ENCODE data around the gene OR52N4.

The OR52N4 gene

DNA sequence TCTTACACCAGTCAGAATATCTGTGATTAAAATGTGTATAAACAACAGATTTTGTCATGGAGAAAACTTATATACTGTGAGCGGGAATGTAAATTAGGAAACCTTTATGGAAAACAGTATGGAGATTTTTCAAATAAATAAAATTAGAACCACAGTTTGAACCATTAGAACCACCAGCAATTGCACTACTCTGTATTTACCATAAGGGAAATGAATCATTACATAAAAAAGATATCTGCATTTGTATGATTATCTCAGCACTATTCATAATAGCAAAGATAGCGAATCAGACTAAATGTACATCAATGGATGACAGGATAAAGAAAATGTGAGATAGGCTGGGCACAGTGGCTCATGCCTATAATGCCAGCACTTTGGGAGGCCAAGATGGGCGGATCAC lies 7.4 kb upstream of the OR52N4 start:
- no peak for TF ChIP-seq JUND (IDR thresholded peaks at IDR 0.05; ENCODE audit: low read depth)
- in situ Hi-C loops (cut with HindIII; ENCODE audit: low pct_unique_long_range_greater_than_20kb, low sequenced_read_pairs): no loop called here

DNA sequence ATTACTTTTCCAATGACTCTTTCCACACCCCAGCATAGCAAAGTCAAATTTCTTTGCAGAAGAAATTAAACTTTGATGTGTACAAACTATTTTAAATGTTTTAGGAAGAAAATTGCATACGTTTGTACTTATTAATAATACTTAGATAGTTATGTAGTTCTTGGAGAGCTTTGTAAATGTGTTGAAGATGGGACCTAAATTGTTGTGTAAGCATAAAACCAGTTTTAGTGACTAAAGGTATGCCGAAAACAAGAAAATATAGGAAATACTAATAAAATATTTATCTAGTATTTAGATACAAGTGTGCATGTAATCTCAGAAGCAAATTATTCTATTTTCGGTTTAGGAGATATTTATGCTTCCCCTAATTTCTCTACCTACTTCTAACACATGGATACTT lies 4.2 kb upstream of the OR52N4 start:
- in situ Hi-C loops (cut with HindIII; ENCODE audit: low pct_unique_long_range_greater_than_20kb, low sequenced_read_pairs): no loop called here
- TF ChIP-seq JUND (IDR thresholded peaks at IDR 0.05; ENCODE audit: low read depth): no peak
- no peak for DNase-seq (ENCODE audit: low read depth in 1 of 2, low spot score in 1 of 2)

More for the DNA sequence above, 7.4 kb upstream of the OR52N4 start:
- no peak for DNase-seq (ENCODE audit: low read depth in 1 of 2, low spot score in 1 of 2)

DNA sequence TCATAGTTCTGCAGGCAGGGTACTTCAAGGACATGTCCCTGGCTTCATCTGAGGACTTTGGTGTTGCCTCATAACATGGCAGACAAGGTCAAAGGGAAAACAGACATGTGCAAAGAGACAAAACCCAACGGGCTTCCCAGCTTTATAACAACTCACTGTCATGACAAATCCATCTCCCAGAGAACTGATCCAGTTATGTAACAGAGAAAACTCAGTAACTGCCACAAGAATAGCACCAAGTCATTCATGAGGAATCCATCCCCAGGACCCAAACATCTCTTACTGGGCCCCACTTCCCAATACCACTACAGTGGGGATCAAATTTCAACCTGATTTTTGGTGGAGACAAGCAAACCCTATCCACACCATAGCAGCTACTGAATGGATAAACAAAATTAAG lies 13.0 kb downstream of the OR52N4 start:
- DNase-seq (ENCODE audit: low read depth in 1 of 2, low spot score in 1 of 2): no peak
- TF ChIP-seq JUND (IDR thresholded peaks at IDR 0.05; ENCODE audit: low read depth): no peak
- in situ Hi-C loops (cut with HindIII; ENCODE audit: low pct_unique_long_range_greater_than_20kb, low sequenced_read_pairs): no loop called here

DNA sequence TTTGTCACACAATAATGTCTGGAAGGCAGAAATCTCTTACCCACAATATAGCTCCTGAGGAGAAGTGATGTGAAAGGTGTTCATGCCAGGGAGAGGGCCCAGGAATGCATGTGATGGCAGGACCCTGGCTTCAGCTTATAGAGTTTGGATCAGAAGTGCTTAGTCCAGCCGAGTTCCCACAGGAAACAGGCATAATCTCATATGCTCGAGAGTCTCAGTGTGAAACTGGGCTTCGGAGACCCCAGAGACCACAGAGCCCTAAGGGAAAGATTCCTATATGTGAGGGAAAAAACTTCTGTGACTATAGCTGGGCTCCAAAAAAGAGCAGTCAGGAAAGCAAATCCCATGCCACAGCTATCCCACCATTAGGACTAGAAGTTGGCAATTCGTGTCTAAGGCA lies 29.2 kb downstream of the OR52N4 start, which contains the start of gene OR52N5:
Gene OR52N5 (minus strand): TSS at position 101 of the 400 bp plus-strand sequence. CDS start 4,721 bp downstream, outside the sequence.
- no peak for DNase-seq (ENCODE audit: low read depth in 1 of 2, low spot score in 1 of 2)
- in situ Hi-C loops (cut with HindIII; ENCODE audit: low pct_unique_long_range_greater_than_20kb, low sequenced_read_pairs): no loop called here
- TF ChIP-seq JUND (IDR thresholded peaks at IDR 0.05; ENCODE audit: low read depth): no peak

DNA sequence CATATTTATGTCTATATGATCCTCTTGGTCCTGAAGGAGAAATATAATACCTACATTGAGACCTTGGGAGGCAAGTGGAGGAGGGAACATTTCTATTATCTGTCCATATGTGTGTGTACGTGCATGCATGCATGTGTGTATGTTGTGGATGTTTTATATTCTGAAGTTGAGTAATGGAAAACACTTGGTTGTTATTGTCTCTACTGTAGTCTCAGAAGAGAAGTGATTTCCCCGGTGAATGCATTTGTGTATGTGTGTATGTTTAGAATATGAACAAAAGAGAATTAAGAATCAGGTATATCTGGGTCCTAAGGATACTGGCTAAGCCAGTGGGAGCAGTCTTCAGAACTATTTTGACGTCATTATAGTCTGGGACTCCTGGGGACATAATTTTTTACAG lies 37.1 kb downstream of the OR52N4 start, which contains the start of gene OR52N1:
Gene OR52N1 (minus strand): TSS at position 101 of the 400 bp plus-strand sequence. CDS start 2,449 bp downstream, outside the sequence.
- TF ChIP-seq JUND (IDR thresholded peaks at IDR 0.05; ENCODE audit: low read depth): no peak
- DNase-seq (ENCODE audit: low read depth in 1 of 2, low spot score in 1 of 2): no peak
- in situ Hi-C loops (cut with HindIII; ENCODE audit: low pct_unique_long_range_greater_than_20kb, low sequenced_read_pairs): no loop called here

DNA sequence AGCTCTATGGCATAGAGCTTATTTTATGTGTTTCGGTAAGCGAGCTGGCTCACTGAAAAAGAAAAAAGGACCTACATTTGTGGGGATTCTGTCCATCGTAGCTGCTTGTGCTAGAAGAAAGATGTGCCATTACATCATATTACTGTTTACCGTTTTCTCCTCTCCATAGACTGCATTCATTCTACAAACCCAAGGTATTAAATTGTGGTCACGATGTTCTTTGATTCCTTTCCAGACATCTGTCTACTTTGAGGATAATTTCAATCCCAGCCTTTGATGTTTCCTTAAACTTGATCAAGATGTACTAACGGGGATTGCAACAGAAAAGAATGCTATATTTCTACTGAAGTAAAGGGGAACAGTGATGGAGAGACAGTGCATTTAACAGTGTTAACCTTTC lies 42.5 kb downstream of the OR52N4 start:
- TF ChIP-seq JUND (IDR thresholded peaks at IDR 0.05; ENCODE audit: low read depth): no peak
- no peak for DNase-seq (ENCODE audit: low read depth in 1 of 2, low spot score in 1 of 2)
- in situ Hi-C loops (cut with HindIII; ENCODE audit: low pct_unique_long_range_greater_than_20kb, low sequenced_read_pairs): no loop called here

DNA sequence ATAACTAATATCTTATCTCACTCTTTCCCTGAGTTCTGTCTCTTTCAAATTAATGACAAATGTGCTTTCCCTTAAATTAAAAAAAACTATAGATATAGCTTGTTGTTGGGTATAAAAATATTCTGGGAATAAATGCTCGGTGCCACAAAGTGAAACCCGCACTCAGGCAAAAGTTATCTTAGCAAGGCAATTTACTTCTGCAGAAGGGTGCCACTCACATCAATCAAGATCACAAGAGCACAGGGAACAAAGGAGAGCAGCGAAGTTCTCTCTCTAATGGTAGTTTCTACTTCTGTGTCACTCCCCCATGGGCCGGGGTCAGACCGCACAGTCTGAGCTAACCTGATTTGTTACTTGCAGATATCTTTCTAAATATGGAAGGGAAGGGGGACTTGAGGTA lies 49.9 kb downstream of the OR52N4 start:
- DNase-seq (ENCODE audit: low read depth in 1 of 2, low spot score in 1 of 2): no peak
- in situ Hi-C loops (cut with HindIII; ENCODE audit: low pct_unique_long_range_greater_than_20kb, low sequenced_read_pairs): no loop called here
- TF ChIP-seq JUND (IDR thresholded peaks at IDR 0.05; ENCODE audit: low read depth): no peak

All from T47D (cell line).